ENCODE data around the gene RNF126. TPM values are rescaled to one million over a fixed set of nuclear protein-coding genes. Genes with fewer than 3 reads are reported as not detected.

The RNF126 gene
- total RNA-seq, 4 donors from 2014 or later: 96.0 to 118 (median 106) TPM

DNA sequence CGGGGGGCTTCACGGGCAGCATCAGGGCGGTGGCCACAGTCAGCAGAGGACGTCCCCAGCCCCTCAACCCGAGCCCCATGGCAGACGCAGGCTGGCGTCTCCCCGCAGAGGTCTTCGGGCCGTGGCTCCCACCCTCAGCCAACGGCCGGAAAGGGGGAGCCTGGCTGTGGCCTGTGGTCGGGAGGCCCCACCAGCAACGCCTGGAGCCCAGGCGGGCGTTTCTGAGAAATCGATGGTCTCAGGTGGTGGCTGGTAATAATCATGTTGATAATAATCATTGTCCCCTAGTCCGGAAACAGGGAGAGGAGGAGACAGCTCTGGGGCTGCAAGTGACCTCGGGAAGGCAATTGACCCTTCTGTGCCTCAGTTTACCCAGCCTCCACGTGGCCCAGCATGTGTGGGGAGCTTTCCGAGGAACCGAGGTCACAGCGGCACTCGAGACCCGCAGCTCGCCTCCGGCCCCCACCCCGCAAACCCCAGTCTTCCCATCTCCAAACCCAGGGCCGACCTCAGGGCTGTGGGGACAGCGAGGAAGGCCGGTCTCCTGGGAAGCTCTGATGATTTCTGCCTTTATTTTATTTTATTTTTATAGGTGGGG is 32.4 kb upstream of the RNF126 start, which contains the start of gene PRSS57:
Gene PRSS57, minus strand, starts transcription at position 101 of the 598 bp plus-strand sequence. Its CDS starts 22 bp downstream, at position 79.
- peaks cover 13% of the 10 kb centered on the region for H3K27me3 ChIP-seq
- WGBS: 74% methylated on average over 13 of the region's 31 CpGs
- no peak within 1 kb of the TSS for H3K4me3 ChIP-seq
- no peaks in the 10 kb centered on the region for H3K9me3 ChIP-seq
- DNase-seq (ENCODE audit: low spot score in 2 of 2): no peak
- no peak for TF ChIP-seq POLR2AphosphoS5 (IDR thresholded peaks at IDR 0.05)
- TF ChIP-seq, protein P1, sequence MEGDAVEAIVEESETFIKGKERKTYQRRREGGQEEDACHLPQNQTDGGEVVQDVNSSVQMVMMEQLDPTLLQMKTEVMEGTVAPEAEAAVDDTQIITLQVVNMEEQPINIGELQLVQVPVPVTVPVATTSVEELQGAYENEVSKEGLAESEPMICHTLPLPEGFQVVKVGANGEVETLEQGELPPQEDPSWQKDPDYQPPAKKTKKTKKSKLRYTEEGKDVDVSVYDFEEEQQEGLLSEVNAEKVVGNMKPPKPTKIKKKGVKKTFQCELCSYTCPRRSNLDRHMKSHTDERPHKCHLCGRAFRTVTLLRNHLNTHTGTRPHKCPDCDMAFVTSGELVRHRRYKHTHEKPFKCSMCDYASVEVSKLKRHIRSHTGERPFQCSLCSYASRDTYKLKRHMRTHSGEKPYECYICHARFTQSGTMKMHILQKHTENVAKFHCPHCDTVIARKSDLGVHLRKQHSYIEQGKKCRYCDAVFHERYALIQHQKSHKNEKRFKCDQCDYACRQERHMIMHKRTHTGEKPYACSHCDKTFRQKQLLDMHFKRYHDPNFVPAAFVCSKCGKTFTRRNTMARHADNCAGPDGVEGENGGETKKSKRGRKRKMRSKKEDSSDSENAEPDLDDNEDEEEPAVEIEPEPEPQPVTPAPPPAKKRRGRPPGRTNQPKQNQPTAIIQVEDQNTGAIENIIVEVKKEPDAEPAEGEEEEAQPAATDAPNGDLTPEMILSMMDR (IDR thresholded peaks at IDR 0.05): no peak
- no peak for TF ChIP-seq POLR2A (IDR thresholded peaks at IDR 0.05)
- no peak for TF ChIP-seq EP300 (IDR thresholded peaks at IDR 0.05)
- H3K36me3 ChIP-seq: no peaks in the 10 kb centered on the region
- H3K27ac ChIP-seq: no peak within 1 kb of the TSS
- no peaks in the 10 kb centered on the region for H3K4me1 ChIP-seq

- Histone ChIP-seq H3K27me3 (peaks cover 13% of the 10 kb centered on the region), H3K27ac (no peak overlapping the region), H3K36me3 (no peaks in the 10 kb centered on the region), H3K4me3 (no peak overlapping the region), H3K4me1 (no peaks in the 10 kb centered on the region), H3K9me3 (no peaks in the 10 kb centered on the region)
- TF ChIP-seq, protein P1 (IDR thresholded peaks at IDR 0.05): no peak
- TF ChIP-seq POLR2AphosphoS5 (IDR thresholded peaks at IDR 0.05) (no peak), EP300 (IDR thresholded peaks at IDR 0.05) (no peak), POLR2A (IDR thresholded peaks at IDR 0.05) (no peak)
- DNase-seq (ENCODE audit: low spot score in 2 of 2): no peak
- 50% methylated on average over 19 of the region's 41 CpGs for WGBS
Measured at GRCh38 chr19:694481-695351, 31.7 kb upstream of the RNF126 start.

GRCh38 chr19:690203-690602 is 27.2 kb upstream of the RNF126 start:
- H3K27ac ChIP-seq: no peak overlapping the region
- H3K9me3 ChIP-seq: no peaks in the 10 kb centered on the region
- no peaks in the 10 kb centered on the region for H3K36me3 ChIP-seq
- no peak for DNase-seq (ENCODE audit: low spot score in 2 of 2)
- peaks cover 4% of the 10 kb centered on the region for H3K27me3 ChIP-seq
- 75% methylated on average over 18 of the region's 18 CpGs for WGBS
- no peak for TF ChIP-seq POLR2AphosphoS5 (IDR thresholded peaks at IDR 0.05)
- H3K4me3 ChIP-seq: no peak overlapping the region
- no peaks in the 10 kb centered on the region for H3K4me1 ChIP-seq

DNA sequence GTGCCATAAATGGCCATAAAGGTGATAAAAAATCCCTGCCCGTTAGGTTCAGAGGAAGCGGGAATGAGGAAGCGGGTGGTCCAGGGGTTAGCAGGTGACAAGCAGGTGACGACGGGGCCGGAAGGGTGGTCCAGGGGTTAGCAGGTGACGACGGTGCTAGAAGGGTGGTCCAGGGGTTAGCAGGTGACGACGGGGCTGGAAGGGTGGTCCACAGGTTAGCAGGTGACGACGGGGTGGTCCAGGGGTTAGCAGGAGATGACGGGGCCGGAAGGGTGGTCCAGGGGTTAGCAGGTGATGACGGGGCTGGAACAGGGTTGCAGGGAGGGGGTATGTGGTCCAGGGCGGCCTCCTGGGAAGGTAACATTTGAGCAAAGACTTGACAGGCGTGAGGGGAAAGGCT is 26.0 kb upstream of the RNF126 start:
- Histone ChIP-seq H3K27me3 (no peaks in the 10 kb centered on the region), H3K27ac (no peak overlapping the region), H3K4me1 (no peaks in the 10 kb centered on the region), H3K36me3 (no peaks in the 10 kb centered on the region), H3K4me3 (no peak overlapping the region), H3K9me3 (no peaks in the 10 kb centered on the region)
- no peak for DNase-seq (ENCODE audit: low spot score in 2 of 2)
- no peak for TF ChIP-seq POLR2AphosphoS5 (IDR thresholded peaks at IDR 0.05)
- no peak for TF ChIP-seq POLR2A (IDR thresholded peaks at IDR 0.05)
- TF ChIP-seq, protein P1 (IDR thresholded peaks at IDR 0.05): no peak
- no peak for TF ChIP-seq EP300 (IDR thresholded peaks at IDR 0.05)
- 94% methylated on average over 17 of the region's 17 CpGs for WGBS

- Histone ChIP-seq H3K9me3 (no peaks in the 10 kb centered on the region), H3K4me3 (no peak overlapping the region), H3K36me3 (no peaks in the 10 kb centered on the region), H3K4me1 (no peaks in the 10 kb centered on the region), H3K27me3 (no peaks in the 10 kb centered on the region), H3K27ac (no peak overlapping the region)
- TF ChIP-seq POLR2A (IDR thresholded peaks at IDR 0.05): no peak
- TF ChIP-seq, protein P1 (IDR thresholded peaks at IDR 0.05): no peak
- no peak for DNase-seq (ENCODE audit: low spot score in 2 of 2)
- 66% methylated on average over 15 of the region's 15 CpGs for WGBS
Measured at GRCh38 chr19:688214-688613, 25.2 kb upstream of the RNF126 start.
